ENCODE data around the gene FGF12.

FGF12 gene

DNA sequence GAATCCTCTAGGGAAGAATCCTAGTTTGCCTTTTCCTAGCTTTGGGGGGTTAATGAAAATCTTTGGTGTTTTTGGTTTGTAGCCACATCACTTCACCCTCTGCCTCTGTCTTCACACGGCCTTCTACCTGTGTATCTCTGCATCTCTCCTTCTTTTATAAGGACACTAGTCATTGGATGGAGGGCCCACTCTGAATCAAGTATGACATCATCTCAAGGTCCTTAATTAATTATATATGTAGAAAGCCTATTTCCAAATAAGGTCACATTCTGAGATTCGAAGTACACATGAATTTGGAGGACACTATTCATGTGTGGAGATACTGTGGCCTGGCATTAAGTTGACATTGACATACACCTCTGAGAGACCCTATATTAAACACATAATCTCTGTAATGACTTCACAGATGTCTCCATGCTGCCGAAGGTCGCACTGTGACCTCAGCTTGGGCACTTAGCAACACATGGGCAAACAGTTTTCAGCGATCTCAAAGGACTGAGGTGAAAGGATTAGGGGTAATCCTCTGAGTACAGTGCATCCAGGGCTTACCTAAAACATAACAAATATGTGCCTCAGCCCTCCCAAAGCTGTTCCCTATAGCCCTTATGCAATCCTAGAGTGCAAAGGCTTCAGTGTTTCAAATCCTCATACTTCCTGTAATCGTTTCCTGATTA lies 446.0 kb downstream of the FGF12 start:
- H3K4me3 ChIP-seq (ENCODE audit: low read length), result no peak overlapping the region
- no peak for DNase-seq (ENCODE audit: low read depth)
- TF ChIP-seq, protein P1, sequence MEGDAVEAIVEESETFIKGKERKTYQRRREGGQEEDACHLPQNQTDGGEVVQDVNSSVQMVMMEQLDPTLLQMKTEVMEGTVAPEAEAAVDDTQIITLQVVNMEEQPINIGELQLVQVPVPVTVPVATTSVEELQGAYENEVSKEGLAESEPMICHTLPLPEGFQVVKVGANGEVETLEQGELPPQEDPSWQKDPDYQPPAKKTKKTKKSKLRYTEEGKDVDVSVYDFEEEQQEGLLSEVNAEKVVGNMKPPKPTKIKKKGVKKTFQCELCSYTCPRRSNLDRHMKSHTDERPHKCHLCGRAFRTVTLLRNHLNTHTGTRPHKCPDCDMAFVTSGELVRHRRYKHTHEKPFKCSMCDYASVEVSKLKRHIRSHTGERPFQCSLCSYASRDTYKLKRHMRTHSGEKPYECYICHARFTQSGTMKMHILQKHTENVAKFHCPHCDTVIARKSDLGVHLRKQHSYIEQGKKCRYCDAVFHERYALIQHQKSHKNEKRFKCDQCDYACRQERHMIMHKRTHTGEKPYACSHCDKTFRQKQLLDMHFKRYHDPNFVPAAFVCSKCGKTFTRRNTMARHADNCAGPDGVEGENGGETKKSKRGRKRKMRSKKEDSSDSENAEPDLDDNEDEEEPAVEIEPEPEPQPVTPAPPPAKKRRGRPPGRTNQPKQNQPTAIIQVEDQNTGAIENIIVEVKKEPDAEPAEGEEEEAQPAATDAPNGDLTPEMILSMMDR (conservative IDR thresholded peaks at IDR 0.05; ENCODE audit: low read depth, low read length), result no peak

DNA sequence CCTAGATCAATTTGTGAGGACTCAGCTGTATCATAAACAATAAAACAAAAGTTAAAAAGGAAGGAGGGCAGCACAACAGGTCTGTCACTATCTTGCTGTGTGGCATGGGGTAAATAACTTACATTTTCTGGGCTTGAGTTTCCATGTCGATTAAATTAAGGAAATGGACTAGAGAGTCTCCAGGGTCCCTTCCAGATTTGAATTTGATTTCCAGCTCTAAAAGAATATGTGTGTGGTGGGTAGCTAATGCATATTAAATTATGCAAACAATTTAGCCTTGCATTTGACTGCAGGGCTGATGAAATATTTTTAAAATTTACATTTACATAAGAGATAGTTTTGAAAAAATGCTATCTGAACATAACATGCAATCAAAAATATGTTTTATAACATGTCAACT lies 447.7 kb downstream of the FGF12 start:
- TF ChIP-seq, protein P1 (conservative IDR thresholded peaks at IDR 0.05; ENCODE audit: low read depth, low read length), result no peak
- H3K4me3 ChIP-seq (ENCODE audit: low read length), result no peak overlapping the region
- no peak for DNase-seq (ENCODE audit: low read depth)

DNA sequence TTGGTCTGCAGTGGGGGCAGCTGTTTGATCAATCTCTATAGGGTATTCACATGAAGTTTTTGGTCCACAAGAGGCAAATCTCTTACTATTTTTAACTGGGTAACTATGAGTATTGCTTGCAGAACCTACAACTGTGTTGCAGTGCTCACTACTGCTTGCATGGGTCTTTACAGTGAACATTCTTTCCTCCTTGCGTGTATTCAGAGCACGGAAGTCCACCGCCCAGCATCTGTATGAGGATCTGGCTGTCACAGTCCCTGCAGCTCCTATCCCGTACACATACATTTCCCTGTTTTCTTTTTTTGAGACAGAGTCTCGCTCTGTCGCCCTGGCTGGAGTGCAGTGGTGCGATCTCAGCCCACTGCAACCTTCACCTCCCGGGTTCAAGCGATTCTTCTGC lies 449.9 kb downstream of the FGF12 start:
- TF ChIP-seq, protein P1 (conservative IDR thresholded peaks at IDR 0.05; ENCODE audit: low read depth, low read length), result no peak
- no peak overlapping the region for H3K4me3 ChIP-seq (ENCODE audit: low read length)
- no peak for DNase-seq (ENCODE audit: low read depth)

DNA sequence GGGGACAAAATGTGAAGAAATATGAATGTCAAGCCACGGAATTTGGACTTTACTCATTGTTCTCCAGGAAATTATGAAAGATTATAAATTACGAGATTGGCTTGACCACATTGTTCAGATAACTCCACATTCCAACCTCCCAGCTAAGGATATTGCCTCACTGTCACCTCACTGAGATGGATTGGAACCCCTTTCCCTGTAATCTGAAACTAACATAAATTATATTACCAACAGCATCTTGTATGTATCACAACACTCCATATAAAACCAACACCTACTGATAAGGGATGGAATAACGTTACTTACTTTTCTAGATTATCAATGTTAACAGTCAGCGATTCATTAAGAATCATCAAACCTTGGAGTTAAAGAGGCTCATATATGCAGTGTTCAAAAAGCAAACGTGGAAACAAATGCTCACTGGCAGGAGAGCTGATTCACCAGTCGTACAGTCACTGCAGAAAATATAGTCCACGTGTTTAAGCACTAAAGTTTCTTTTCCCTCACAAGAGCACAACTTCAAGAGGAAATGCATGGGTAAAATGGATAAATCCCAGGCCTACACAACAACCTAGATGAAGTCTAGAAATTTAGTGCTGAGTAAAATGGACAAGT lies 451.5 kb downstream of the FGF12 start:
- H3K4me3 ChIP-seq (ENCODE audit: low read length), result no peak overlapping the region
- TF ChIP-seq, protein P1 (conservative IDR thresholded peaks at IDR 0.05; ENCODE audit: low read depth, low read length), result no peak
- DNase-seq (ENCODE audit: low read depth), result no peak

DNA sequence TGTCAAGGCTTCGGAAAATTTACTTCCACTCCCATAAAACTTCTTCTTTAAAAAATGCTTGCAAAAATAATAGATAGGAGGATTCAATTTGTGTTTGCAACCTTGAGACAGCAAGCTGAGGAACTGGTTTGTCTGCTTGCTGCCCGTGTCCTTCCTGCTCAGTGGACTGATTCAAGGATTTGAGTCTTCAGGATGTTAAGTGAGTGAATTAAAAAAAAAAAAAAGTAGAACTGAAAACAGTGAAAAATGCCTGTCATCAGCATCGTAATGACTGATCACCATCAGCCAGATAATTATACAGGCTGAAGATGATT lies 453.7 kb downstream of the FGF12 start:
- DNase-seq (ENCODE audit: low read depth), result no peak
- H3K4me3 ChIP-seq (ENCODE audit: low read length), result no peak overlapping the region
- TF ChIP-seq, protein P1 (conservative IDR thresholded peaks at IDR 0.05; ENCODE audit: low read depth, low read length), result no peak

DNA sequence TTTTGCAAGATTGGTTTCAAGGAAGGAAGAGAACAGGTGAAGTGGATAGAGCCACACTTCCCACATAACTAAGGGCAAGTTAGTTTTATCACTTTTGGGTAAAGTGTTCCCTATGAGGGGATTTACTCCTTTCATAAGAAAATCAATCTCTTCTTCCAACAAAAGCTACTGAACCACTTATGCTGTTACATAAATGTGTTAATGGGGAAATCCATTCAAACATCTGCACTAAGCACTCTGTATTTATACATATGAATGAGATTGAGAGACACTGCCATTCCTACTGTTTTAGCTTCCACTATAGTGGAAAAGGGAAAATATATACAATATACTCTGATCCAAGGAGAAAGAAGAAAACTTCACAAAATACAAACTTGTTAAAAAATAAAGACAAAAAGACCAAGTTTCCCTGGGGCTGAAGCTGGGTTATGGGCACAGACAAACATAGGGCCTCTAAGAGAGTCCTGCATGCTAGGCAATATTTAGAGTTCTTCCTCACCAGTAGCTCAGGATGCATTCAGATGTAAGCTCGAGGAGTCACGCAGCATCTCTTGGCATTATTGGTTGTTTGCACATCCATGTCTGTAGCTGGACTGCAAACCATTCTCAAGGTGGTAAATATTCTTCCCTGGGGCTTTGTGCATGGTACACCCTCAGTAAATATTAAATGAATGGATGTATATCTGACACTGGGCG lies 454.2 kb downstream of the FGF12 start:
- H3K4me3 ChIP-seq (ENCODE audit: low read length), result no peak overlapping the region
- no peak for DNase-seq (ENCODE audit: low read depth)
- TF ChIP-seq, protein P1 (conservative IDR thresholded peaks at IDR 0.05; ENCODE audit: low read depth, low read length), result no peak

DNA sequence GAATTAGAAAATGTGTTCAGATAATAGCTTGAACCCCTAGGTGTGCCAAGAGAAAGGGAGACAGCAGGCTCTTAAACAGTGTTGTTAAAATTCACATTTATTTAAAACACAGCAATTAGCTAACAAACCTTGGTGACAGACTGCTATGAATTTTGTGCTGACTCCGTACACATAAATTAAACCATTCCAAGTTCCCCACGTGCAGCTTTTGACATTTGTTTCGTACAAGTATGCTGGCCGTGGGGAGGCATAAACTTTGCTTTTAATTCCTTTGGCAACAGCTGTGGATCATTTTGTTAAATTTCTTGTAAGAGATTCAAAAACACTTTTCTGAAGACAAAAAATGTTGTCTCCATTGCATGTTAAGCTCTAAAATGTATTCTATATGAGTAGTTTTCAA lies 465.3 kb downstream of the FGF12 start:
- TF ChIP-seq, protein P1 (conservative IDR thresholded peaks at IDR 0.05; ENCODE audit: low read depth, low read length), result no peak
- DNase-seq (ENCODE audit: low read depth), result no peak
- H3K4me3 ChIP-seq (ENCODE audit: low read length), result no peak overlapping the region

All from retinal pigment epithelial cell (primary cell).